ENCODE data around the gene RNF113A.

DNA sequence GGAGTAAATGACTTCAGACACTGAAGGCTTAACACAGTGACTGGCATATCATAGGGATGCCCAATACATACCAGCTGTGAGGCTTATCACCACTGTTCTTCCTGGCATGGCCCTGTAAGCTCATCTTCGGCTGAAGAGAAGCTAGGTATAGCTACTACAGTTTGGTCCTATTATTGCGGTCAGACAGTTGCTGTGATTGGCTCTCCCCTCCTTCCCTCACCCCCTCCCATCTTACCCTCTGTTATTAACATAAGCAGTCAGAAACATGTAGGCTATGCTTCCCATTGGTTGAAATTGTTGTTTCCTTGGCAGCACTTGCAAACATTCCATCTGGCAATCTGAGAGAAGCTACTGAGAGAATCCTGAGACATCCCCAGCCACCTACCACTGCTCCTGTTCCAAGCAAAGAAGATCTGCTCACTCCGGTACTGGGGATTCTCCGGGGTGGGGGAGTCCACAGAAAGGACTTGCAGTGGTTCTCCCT lies 24.4 kb upstream of the RNF113A start, which contains the start of gene AKAP14:
- TF ChIP-seq, protein P1, sequence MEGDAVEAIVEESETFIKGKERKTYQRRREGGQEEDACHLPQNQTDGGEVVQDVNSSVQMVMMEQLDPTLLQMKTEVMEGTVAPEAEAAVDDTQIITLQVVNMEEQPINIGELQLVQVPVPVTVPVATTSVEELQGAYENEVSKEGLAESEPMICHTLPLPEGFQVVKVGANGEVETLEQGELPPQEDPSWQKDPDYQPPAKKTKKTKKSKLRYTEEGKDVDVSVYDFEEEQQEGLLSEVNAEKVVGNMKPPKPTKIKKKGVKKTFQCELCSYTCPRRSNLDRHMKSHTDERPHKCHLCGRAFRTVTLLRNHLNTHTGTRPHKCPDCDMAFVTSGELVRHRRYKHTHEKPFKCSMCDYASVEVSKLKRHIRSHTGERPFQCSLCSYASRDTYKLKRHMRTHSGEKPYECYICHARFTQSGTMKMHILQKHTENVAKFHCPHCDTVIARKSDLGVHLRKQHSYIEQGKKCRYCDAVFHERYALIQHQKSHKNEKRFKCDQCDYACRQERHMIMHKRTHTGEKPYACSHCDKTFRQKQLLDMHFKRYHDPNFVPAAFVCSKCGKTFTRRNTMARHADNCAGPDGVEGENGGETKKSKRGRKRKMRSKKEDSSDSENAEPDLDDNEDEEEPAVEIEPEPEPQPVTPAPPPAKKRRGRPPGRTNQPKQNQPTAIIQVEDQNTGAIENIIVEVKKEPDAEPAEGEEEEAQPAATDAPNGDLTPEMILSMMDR (conservative IDR thresholded peaks at IDR 0.05; ENCODE audit: low read length) = no peak
- TF ChIP-seq EZH2phosphoT487 (IDR thresholded peaks at IDR 0.05; ENCODE audit: borderline replicate concordance, low read depth, low read length) = no peak
